Esophagus squamous epithelium (tissue), 4 donors: Measurements from ENCODE around the gene TIGAR.

Experiments used
- POLR2A ChIP-seq, 4 donors: fragments of 450-650 bp; IDR thresholded peaks; one replicate each; pipeline ENCODE4 v1.6.1; 2017; ENCODE audit warnings: antibody characterized with exemption in 4 of 4, mild to moderate bottlenecking in 4 of 4, moderate library complexity in 3 of 4
- TF ChIP-seq, protein P1 (sequence below), 6 experiments: fragments of 450-650 bp in 4 of 6; fragments of 200-600 bp in 2 of 6; sonication (generic) in 2 of 6; IDR thresholded peaks; one replicate each; pipeline ENCODE4 v1.5.1; 2016 to 2019; ENCODE audit warnings: antibody characterized with exemption in 6 of 6, mild to moderate bottlenecking in 4 of 6, moderate library complexity in 4 of 6

DNA sequence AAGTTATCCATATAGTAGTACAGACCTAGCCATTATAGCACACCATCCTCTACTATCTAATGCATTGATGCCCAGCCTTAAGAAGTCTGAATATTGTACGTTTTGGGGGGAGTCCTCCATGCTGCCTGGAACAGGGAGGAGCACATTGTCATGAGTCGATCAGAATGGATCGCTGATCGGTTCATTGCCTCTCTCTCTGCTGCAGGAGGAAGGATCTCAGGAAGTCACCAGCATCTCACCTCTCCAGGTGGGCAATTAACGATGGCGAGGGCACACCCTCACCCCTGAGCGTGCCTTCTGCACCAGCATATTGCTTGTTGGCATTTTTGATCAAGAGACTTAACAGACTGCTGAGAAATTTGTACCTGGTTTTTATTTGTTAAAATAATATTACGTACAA lies 35.9 kb upstream of the TIGAR start:
- TF ChIP-seq, protein P1, sequence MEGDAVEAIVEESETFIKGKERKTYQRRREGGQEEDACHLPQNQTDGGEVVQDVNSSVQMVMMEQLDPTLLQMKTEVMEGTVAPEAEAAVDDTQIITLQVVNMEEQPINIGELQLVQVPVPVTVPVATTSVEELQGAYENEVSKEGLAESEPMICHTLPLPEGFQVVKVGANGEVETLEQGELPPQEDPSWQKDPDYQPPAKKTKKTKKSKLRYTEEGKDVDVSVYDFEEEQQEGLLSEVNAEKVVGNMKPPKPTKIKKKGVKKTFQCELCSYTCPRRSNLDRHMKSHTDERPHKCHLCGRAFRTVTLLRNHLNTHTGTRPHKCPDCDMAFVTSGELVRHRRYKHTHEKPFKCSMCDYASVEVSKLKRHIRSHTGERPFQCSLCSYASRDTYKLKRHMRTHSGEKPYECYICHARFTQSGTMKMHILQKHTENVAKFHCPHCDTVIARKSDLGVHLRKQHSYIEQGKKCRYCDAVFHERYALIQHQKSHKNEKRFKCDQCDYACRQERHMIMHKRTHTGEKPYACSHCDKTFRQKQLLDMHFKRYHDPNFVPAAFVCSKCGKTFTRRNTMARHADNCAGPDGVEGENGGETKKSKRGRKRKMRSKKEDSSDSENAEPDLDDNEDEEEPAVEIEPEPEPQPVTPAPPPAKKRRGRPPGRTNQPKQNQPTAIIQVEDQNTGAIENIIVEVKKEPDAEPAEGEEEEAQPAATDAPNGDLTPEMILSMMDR (IDR thresholded peaks at IDR 0.05) = no peak
- no peak for TF ChIP-seq POLR2A (IDR thresholded peaks at IDR 0.05)
